HCT116 (cell line): ENCODE measurements around the gene SIX4. TPM values are rescaled to one million over a fixed set of nuclear protein-coding genes. Genes with fewer than 3 reads are reported as not detected.

Experiments
- ATAC-seq: fragments of 200-7000 bp; cut with Tn5 transposase; 2 replicates; pipeline ENCODE4 v1.9.1; 2020; ENCODE audit warnings: mild to moderate bottlenecking, moderate library complexity
- BruUV-seq: library from RNA; stranded (reverse); fragments of 400-500 nt; replicated peaks from 2 replicates; lab custom pipeline; 2021; lab: Mats Ljungman, UMichigan
- CTCF ChIA-PET: fragments of 300-600 bp; sonication (Branson Sonifier 250); formaldehyde crosslinking; loops from one replicate; lab custom pipeline; 2021; ENCODE audit warnings: antibody characterized with exemption; lab: Charles Lee
- POLR2A ChIA-PET: fragments of 300-600, 350-600 bp; sonication (Branson Sonifier 250); formaldehyde crosslinking; loops from one replicate; lab custom pipeline; 2021; ENCODE audit warnings: antibody characterized with exemption; lab: Charles Lee
- RAD21 ChIA-PET, 2 experiments: fragments of 300-600 bp; sonication (Branson Sonifier 250); formaldehyde crosslinking; loops; one replicate each; lab custom pipeline; 2023; ENCODE audit warnings: low total read pairs in 2 of 2; ENCODE audit not compliant: uncharacterized antibody in 2 of 2, unreplicated experiment in 2 of 2, low non-redundant PET in 1 of 2; lab: Charles Lee
- DNase-seq: peaks from one replicate; pipeline ENCODE4 v3.0.0-alpha.2; 2010; ENCODE audit warnings: low read depth, low spot score
- H2AFZ ChIP-seq: fragments of 200-600 bp; shearing (Covaris generic), sonication (generic); 2 replicates; pipeline ENCODE4 v1.6.1; 2017; ENCODE audit warnings: low read depth, mixed run types, mixed read lengths, antibody characterized with exemption, low read length; ENCODE audit not compliant: poor library complexity, severe bottlenecking
- H3K27ac ChIP-seq: 2 replicates; pipeline ENCODE4 v1.5.1; 2012; ENCODE audit warnings: low read depth, low read length
- H3K27me3 ChIP-seq: fragments of 200-600 bp; sonication (generic); 2 replicates; pipeline ENCODE4 v1.6.1; 2016; ENCODE audit warnings: mixed run types, low read length, mixed read lengths; ENCODE audit not compliant: insufficient read depth
- H3K36me3 ChIP-seq, 2 experiments: fragments of 200-500 bp in 1 of 2; fragments of 200-600 bp in 1 of 2; sonication (Bioruptor generic) in 1 of 2; sonication (generic) in 1 of 2; 2 replicates each; pipeline versions ENCODE4 v1.5.1 to v1.6.1; 2014 to 2016; ENCODE audit warnings: low read length in 2 of 2, inconsistent platforms in 1 of 2, mixed read lengths in 1 of 2, mixed run types in 1 of 2; ENCODE audit not compliant: insufficient read depth in 2 of 2, control insufficient read depth in 1 of 2
- H3K4me1 ChIP-seq, 2 experiments: fragments of 200-600 bp in 1 of 2; sonication (generic) in 1 of 2; 2 replicates each; pipeline versions ENCODE4 v1.5.1 to v1.6.1; 2012 to 2017; ENCODE audit warnings: low read length in 2 of 2, inconsistent platforms in 1 of 2, mild to moderate bottlenecking in 1 of 2, mixed read lengths in 1 of 2, mixed run types in 1 of 2, moderate library complexity in 1 of 2; ENCODE audit not compliant: insufficient read depth in 2 of 2, control insufficient read depth in 1 of 2
- H3K4me2 ChIP-seq: fragments of 200-600 bp; sonication (generic); 2 replicates; pipeline ENCODE4 v1.6.1; 2017; ENCODE audit warnings: mixed run types, low read length, mixed read lengths
- H3K4me3 ChIP-seq, 2 experiments: fragments of 200-600 bp in 1 of 2; sonication (generic) in 1 of 2; replicated peaks in 1 of 2; 2 replicates each; pipeline ENCODE4 v1.5.1; 2011 to 2016; ENCODE audit warnings: low read length in 2 of 2, control low read depth in 1 of 2, low read depth in 1 of 2, mild to moderate bottlenecking in 1 of 2, mixed read lengths in 1 of 2, mixed run types in 1 of 2
- H3K79me2 ChIP-seq: fragments of 200-600 bp; sonication (generic); 2 replicates; pipeline ENCODE4 v1.6.1; 2017; ENCODE audit warnings: mild to moderate bottlenecking, mixed run types, low read length, moderate library complexity, mixed read lengths; ENCODE audit not compliant: insufficient read depth
- H3K9ac ChIP-seq: fragments of 200-600 bp; sonication (generic); 2 replicates; pipeline ENCODE4 v1.6.1; 2016; ENCODE audit warnings: low read length, mixed read lengths
- H3K9me2 ChIP-seq: fragments of 200-600 bp; sonication (generic), shearing (Covaris generic); 2 replicates; pipeline ENCODE4 v1.6.1; 2017; ENCODE audit warnings: mixed run types, mild to moderate bottlenecking, moderate library complexity; ENCODE audit not compliant: insufficient read depth
- H3K9me3 ChIP-seq, 2 experiments: fragments of 200-500 bp in 1 of 2; fragments of 200-600 bp in 1 of 2; sonication (Bioruptor generic) in 1 of 2; sonication (generic) in 1 of 2; 2 replicates each; pipeline ENCODE4 v1.6.1; 2014 to 2017; ENCODE audit warnings: low read length in 2 of 2, mixed read lengths in 2 of 2, inconsistent platforms in 1 of 2, low read depth in 1 of 2, mild to moderate bottlenecking in 1 of 2, mixed run types in 1 of 2, moderate library complexity in 1 of 2; ENCODE audit not compliant: control insufficient read depth in 1 of 2, insufficient read depth in 1 of 2
- H4K20me1 ChIP-seq: fragments of 200-600 bp; sonication (generic), shearing (Covaris generic); 2 replicates; pipeline ENCODE4 v1.6.1; 2017; ENCODE audit warnings: mixed run types, mild to moderate bottlenecking, moderate library complexity; ENCODE audit not compliant: insufficient read depth
- CEBPB ChIP-seq: IDR thresholded peaks from 2 replicates; pipeline ENCODE4 v1.6.1; 2012; ENCODE audit warnings: low read depth
- ELF1 ChIP-seq: IDR thresholded peaks from 2 replicates; pipeline ENCODE4 v1.6.1; 2012; ENCODE audit warnings: low read depth, borderline replicate concordance
- EZH2phosphoT487 ChIP-seq: fragments of 200-600 bp; IDR thresholded peaks from 2 replicates; pipeline ENCODE4 v1.6.1; 2018; ENCODE audit warnings: antibody characterized with exemption, borderline replicate concordance
- POLR2A ChIP-seq: IDR thresholded peaks from 2 replicates; pipeline ENCODE4 v1.7.0; 2011; ENCODE audit warnings: borderline replicate concordance; ENCODE audit not compliant: insufficient read depth, insufficient read length; ENCODE audit errors: extremely low read depth
- RAD21 ChIP-seq: IDR thresholded peaks from 2 replicates; pipeline ENCODE4 v1.6.1; 2012; ENCODE audit warnings: low read depth, mild to moderate bottlenecking
- SP1 ChIP-seq: IDR thresholded peaks from 2 replicates; pipeline ENCODE4 v1.6.1; 2012; ENCODE audit warnings: low read depth
- SRF ChIP-seq: IDR thresholded peaks from 2 replicates; pipeline ENCODE4 v1.6.1; 2012; ENCODE audit warnings: low read depth
- TCF7L2 ChIP-seq: IDR thresholded peaks from 2 replicates; pipeline ENCODE4 v1.7.0; 2011; ENCODE audit warnings: borderline replicate concordance, inconsistent platforms; ENCODE audit not compliant: insufficient read depth, insufficient read length; ENCODE audit errors: extremely low read depth
- YY1 ChIP-seq: IDR thresholded peaks from 2 replicates; pipeline ENCODE4 v1.6.1; 2011; ENCODE audit warnings: low read length, low read depth, moderate library complexity, mild to moderate bottlenecking; ENCODE audit not compliant: insufficient replicate concordance; ENCODE audit errors: extremely low read depth
- ZFX ChIP-seq: fragments of 450-650 bp; IDR thresholded peaks from 2 replicates; pipeline ENCODE4 v1.6.1; 2017
- intact Hi-C: fragments of 100-400 bp; cut with micrococcal nuclease; formaldehyde crosslinking; loops from 2 replicates; pipeline ENCODE4 v1.10.0; 2022
- total RNA-seq: library from RNA; stranded (reverse); gene quantifications from one replicate; pipeline ENCODE4 v1.2.1, GENCODE V29; 2021; ENCODE audit not compliant: unreplicated experiment
- TF ChIP-seq, protein P1 (sequence below): IDR thresholded peaks from 2 replicates; pipeline ENCODE4 v1.6.1; 2012
- TF ChIP-seq, protein P2 (sequence below): IDR thresholded peaks from 2 replicates; pipeline ENCODE4 v1.6.1; 2012; ENCODE audit warnings: low read depth
- TF ChIP-seq, protein P3 (sequence below): IDR thresholded peaks from 2 replicates; pipeline ENCODE4 v1.6.1; 2011; ENCODE audit warnings: mild to moderate bottlenecking, low read length, moderate library complexity; ENCODE audit not compliant: insufficient replicate concordance; ENCODE audit errors: extremely low read depth
- TF ChIP-seq, protein P4 (sequence below), 3 experiments: fragments of 200-600 bp in 1 of 3; sonication (generic) in 1 of 3; IDR thresholded peaks in 2 of 3; conservative IDR thresholded peaks in 1 of 3; 2 replicates each; pipeline ENCODE4 v1.5.1; 2012 to 2017; ENCODE audit warnings: low read depth in 2 of 3, low read length in 2 of 3, antibody characterized with exemption in 1 of 3, borderline replicate concordance in 1 of 3, control low read depth in 1 of 3, mild to moderate bottlenecking in 1 of 3, mixed read lengths in 1 of 3, mixed run types in 1 of 3, moderate library complexity in 1 of 3; ENCODE audit not compliant: insufficient read depth in 1 of 3

SIX4 gene
- total RNA-seq, 1 experiment from 2014 or later = 24.5 TPM

DNA sequence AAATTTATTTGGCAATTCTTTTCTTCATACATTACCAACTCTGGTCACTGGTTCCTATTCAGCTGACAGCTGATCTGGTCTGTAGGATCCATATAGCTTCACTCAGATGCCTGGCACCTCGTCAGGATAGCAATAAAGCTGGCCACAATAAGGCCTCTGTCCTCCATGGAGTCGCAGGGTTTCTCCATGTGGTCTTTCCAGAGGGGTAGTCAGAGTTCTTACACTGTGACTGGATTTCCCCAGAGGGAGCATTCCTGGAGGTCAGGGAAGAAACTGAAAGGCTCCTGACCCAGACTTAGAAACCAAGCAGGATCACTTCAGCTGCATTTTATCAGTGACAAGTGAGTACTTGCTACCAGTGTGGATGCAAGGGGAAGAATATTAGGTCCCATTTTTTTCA, 39.9 kb downstream of the SIX4 start:
- POLR2A ChIA-PET = no interaction called here
- H3K27ac ChIP-seq = no peak overlapping the region
- no peak overlapping the region for H3K4me2 ChIP-seq

More for the DNA sequence above, 39.9 kb downstream of the SIX4 start:
- Histone ChIP-seq H3K36me3 (no peaks in the 10 kb centered on the region), H3K79me2 (no peaks in the 10 kb centered on the region), H4K20me1 (no peaks in the 10 kb centered on the region), H3K9me3 (no peaks in the 10 kb centered on the region), H3K9me2 (no peaks in the 10 kb centered on the region), H3K4me1 (no peaks in the 10 kb centered on the region), H3K4me3 (no peak overlapping the region), H3K9ac (no peak overlapping the region), H3K27me3 (no peaks in the 10 kb centered on the region), H2AFZ (no peak overlapping the region)
- ATAC-seq (no peak), DNase-seq (no peak)
- ChIA-PET CTCF (no interaction called here), RAD21 (no interaction called here)
- no TSS peak for BruUV-seq
- intact Hi-C loops = no loop called here
- TF ChIP-seq POLR2A (no peak), CEBPB (no peak), SP1 (no peak), ELF1 (no peak), TCF7L2 (no peak), YY1 (no peak), ZFX (no peak), SRF (no peak), EZH2phosphoT487 (no peak), RAD21 (no peak)
- TF ChIP-seq, protein P1, sequence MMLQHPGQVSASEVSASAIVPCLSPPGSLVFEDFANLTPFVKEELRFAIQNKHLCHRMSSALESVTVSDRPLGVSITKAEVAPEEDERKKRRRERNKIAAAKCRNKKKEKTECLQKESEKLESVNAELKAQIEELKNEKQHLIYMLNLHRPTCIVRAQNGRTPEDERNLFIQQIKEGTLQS = no peak
- TF ChIP-seq, protein P2, sequence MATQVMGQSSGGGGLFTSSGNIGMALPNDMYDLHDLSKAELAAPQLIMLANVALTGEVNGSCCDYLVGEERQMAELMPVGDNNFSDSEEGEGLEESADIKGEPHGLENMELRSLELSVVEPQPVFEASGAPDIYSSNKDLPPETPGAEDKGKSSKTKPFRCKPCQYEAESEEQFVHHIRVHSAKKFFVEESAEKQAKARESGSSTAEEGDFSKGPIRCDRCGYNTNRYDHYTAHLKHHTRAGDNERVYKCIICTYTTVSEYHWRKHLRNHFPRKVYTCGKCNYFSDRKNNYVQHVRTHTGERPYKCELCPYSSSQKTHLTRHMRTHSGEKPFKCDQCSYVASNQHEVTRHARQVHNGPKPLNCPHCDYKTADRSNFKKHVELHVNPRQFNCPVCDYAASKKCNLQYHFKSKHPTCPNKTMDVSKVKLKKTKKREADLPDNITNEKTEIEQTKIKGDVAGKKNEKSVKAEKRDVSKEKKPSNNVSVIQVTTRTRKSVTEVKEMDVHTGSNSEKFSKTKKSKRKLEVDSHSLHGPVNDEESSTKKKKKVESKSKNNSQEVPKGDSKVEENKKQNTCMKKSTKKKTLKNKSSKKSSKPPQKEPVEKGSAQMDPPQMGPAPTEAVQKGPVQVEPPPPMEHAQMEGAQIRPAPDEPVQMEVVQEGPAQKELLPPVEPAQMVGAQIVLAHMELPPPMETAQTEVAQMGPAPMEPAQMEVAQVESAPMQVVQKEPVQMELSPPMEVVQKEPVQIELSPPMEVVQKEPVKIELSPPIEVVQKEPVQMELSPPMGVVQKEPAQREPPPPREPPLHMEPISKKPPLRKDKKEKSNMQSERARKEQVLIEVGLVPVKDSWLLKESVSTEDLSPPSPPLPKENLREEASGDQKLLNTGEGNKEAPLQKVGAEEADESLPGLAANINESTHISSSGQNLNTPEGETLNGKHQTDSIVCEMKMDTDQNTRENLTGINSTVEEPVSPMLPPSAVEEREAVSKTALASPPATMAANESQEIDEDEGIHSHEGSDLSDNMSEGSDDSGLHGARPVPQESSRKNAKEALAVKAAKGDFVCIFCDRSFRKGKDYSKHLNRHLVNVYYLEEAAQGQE = no peak
- TF ChIP-seq, protein P3, sequence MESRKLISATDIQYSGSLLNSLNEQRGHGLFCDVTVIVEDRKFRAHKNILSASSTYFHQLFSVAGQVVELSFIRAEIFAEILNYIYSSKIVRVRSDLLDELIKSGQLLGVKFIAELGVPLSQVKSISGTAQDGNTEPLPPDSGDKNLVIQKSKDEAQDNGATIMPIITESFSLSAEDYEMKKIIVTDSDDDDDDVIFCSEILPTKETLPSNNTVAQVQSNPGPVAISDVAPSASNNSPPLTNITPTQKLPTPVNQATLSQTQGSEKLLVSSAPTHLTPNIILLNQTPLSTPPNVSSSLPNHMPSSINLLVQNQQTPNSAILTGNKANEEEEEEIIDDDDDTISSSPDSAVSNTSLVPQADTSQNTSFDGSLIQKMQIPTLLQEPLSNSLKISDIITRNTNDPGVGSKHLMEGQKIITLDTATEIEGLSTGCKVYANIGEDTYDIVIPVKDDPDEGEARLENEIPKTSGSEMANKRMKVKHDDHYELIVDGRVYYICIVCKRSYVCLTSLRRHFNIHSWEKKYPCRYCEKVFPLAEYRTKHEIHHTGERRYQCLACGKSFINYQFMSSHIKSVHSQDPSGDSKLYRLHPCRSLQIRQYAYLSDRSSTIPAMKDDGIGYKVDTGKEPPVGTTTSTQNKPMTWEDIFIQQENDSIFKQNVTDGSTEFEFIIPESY = no peak
- TF ChIP-seq, protein P4, sequence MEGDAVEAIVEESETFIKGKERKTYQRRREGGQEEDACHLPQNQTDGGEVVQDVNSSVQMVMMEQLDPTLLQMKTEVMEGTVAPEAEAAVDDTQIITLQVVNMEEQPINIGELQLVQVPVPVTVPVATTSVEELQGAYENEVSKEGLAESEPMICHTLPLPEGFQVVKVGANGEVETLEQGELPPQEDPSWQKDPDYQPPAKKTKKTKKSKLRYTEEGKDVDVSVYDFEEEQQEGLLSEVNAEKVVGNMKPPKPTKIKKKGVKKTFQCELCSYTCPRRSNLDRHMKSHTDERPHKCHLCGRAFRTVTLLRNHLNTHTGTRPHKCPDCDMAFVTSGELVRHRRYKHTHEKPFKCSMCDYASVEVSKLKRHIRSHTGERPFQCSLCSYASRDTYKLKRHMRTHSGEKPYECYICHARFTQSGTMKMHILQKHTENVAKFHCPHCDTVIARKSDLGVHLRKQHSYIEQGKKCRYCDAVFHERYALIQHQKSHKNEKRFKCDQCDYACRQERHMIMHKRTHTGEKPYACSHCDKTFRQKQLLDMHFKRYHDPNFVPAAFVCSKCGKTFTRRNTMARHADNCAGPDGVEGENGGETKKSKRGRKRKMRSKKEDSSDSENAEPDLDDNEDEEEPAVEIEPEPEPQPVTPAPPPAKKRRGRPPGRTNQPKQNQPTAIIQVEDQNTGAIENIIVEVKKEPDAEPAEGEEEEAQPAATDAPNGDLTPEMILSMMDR (IDR thresholded peaks at IDR 0.05 in 2 of 3, conservative IDR thresholded peaks at IDR 0.05 in 1 of 3; ENCODE audit: borderline replicate concordance in 1 of 3, insufficient read depth in 1 of 3, low read depth in 2 of 3, low read length in 2 of 3) = no peak
